Pancreas (tissue), 10 donors: ENCODE data around the gene SELENOF. TPM values are rescaled to one million over a fixed set of nuclear protein-coding genes. Genes with fewer than 3 reads are reported as not detected.
A peak's percentile ranks its signal among the peaks of the same experiment; 100 is the strongest.

Experiments used
- ATAC-seq, 4 donors: fragments of 200-7000 bp; cut with Tn5 transposase; one replicate each; pipeline versions ENCODE4 v1.8.0 to v1.9.1; 2020; ENCODE audit warnings: mild to moderate bottlenecking in 4 of 4, moderate library complexity in 4 of 4
- DNase-seq, 6 donors: peaks; one replicate each; pipeline ENCODE4 v3.0.0-alpha.2; 2020
- FAIRE-seq: peaks from 2 replicates; lab custom pipeline; 2012; peaks lifted over from hg19 to GRCh38; lab: Jason Lieb, UNC
- H3K27ac ChIP-seq, 4 donors: fragments of 200-600 bp; sonication (generic); 1 replicate in 3 of 4; 2 replicates in 1 of 4; pipeline versions ENCODE4 v1.5.0 to v1.8.0; 2020
- H3K27me3 ChIP-seq, 4 donors: fragments of 200-600 bp; one replicate each; pipeline ENCODE4 v1.8.0; 2021
- H3K36me3 ChIP-seq, 3 donors: fragments of 200-600 bp; sonication (generic) in 1 of 3; one replicate each; pipeline versions ENCODE4 v1.5.0 to v1.8.0; 2020 to 2021
- H3K4me1 ChIP-seq, 3 donors: fragments of 200-600 bp; one replicate each; pipeline ENCODE4 v1.8.0; 2021
- H3K4me3 ChIP-seq, 4 donors: fragments of 200-600 bp; sonication (generic) in 2 of 4; one replicate each; pipeline versions ENCODE4 v1.5.0 to v1.8.0; 2020 to 2021
- H3K9me3 ChIP-seq, 4 donors: fragments of 200-600 bp; one replicate each; pipeline ENCODE4 v1.8.0; 2021
- WGBS, 2 donors: extraction: QIAGEN DNeasy Blood & Tissue Kit; methylation state at CpG; one replicate each; pipeline ENCODE4 v1.1.7; 2013; 5-methylcytosine and 5-hydroxymethylcytosine counted together
- intact Hi-C, 3 donors: fragments of 100-400 bp; cut with DNase I; formaldehyde crosslinking; loops; one replicate each; pipeline versions ENCODE4 v1.11.1 to v1.14.2; 2022
- polyA plus RNA-seq, 2 donors: library from polyadenylated mRNA; stranded (reverse); fragments of 200-250 nt; gene quantifications; one replicate each; pipeline ENCODE4 v1.2.3, GENCODE V29; 2013
- total RNA-seq, 6 donors: library from RNA; stranded (reverse); fragmentation: NEBNext Ultra II Directional in 4 of 6; extraction: Animal tissue kit (Norgen Biotek cat#: 25700) in 4 of 6; gene quantifications; one replicate each; pipeline versions ENCODE4 v1.2.1 to v1.2.4, GENCODE V29; 2021 to 2023
- TF ChIP-seq, protein P1 (sequence below), 4 donors: fragments of 200-600 bp; sonication (generic) in 3 of 4; IDR thresholded peaks; one replicate each; pipeline versions ENCODE4 v1.5.0 to v1.8.0; 2021; ENCODE audit warnings: antibody characterized with exemption in 4 of 4
- donor health status: healthy with polysubstance abuse.
- donor health status: DM: no; HTN: no; CAD: no; lungs with moderate emphysema.
- donor health status: DM: no; HTN: no; CAD: no.
- donor health status: control.
- donor health status: control.
- donor health status: Bipolar disorder and iron deficiency.
- donor health status: DM: yes; HTN: yes; CAD: no.
- donor health status: DM: no; HTN: no; CAD: no.
- donor health status: DM: no; HTN: no; CAD: no.
- donor health status: DM: yes; HTN: yes; CAD: no.

The SELENOF gene
- total and polyA plus RNA-seq, 8 donors: 28.9 to 98.5 (median 80.1) TPM

DNA sequence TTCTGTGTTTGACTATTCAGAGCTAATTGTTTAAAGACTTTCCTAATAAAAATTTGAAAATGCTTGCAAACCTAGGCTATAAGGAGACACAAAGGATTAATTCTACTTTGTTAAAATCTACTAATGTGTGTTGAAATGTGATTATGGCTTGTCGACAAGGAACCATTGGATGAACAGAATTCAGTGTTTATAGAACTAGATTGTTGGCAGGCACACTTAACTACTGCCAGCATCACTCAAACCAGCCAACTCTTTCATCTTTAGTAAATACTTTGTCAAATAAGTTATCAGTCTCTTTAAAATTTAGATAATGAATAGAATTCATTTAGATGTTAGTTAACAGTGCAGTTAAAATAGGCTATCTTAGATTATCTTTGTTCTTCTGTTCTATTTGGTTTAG lies 28.1 kb upstream of the SELENOF start:
- FAIRE-seq (no peak), DNase-seq (no peak), ATAC-seq (no peak)
- peaks cover 0 to 9% (median 3%) of the 10 kb centered on the region in 3 donors for H3K4me1 ChIP-seq
- WGBS, 2 donors: 9 to 26% methylated on average over 1 of the region's 1 CpG
- TF ChIP-seq, protein P1, sequence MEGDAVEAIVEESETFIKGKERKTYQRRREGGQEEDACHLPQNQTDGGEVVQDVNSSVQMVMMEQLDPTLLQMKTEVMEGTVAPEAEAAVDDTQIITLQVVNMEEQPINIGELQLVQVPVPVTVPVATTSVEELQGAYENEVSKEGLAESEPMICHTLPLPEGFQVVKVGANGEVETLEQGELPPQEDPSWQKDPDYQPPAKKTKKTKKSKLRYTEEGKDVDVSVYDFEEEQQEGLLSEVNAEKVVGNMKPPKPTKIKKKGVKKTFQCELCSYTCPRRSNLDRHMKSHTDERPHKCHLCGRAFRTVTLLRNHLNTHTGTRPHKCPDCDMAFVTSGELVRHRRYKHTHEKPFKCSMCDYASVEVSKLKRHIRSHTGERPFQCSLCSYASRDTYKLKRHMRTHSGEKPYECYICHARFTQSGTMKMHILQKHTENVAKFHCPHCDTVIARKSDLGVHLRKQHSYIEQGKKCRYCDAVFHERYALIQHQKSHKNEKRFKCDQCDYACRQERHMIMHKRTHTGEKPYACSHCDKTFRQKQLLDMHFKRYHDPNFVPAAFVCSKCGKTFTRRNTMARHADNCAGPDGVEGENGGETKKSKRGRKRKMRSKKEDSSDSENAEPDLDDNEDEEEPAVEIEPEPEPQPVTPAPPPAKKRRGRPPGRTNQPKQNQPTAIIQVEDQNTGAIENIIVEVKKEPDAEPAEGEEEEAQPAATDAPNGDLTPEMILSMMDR (IDR thresholded peaks at IDR 0.05): no peak
- H3K27ac ChIP-seq: no peak overlapping the region
- H3K9me3 ChIP-seq: no peaks in the 10 kb centered on the region
- no peaks in the 10 kb centered on the region for H3K36me3 ChIP-seq
- no peaks in the 10 kb centered on the region for H3K27me3 ChIP-seq
- intact Hi-C loops: no loop called here
- no peak overlapping the region for H3K4me3 ChIP-seq

DNA sequence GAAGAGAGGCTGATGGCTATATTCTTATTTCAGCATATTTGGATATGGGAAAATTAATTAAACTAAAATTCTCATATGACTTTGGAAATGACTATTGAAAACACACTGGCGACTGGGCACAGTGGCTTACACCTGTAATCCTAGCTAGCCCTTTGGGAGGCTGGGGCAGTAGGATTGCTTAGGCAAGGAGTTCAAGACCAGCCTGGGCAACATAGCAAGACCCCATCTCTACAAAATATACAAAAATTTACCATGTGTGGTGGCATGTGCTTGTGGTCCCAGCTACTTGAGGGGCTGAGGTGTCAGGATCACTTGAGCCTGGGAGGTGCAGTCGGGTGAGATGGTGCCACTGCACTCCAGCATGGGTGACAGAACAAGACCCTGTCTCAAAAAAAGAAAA lies 26.7 kb upstream of the SELENOF start:
- Histone ChIP-seq H3K9me3 (no peaks in the 10 kb centered on the region), H3K4me1 (peaks cover 0 to 9% (median 3%) of the 10 kb centered on the region in 3 donors), H3K4me3 (no peak overlapping the region), H3K36me3 (no peaks in the 10 kb centered on the region), H3K27ac (no peak overlapping the region), H3K27me3 (no peaks in the 10 kb centered on the region)
- 97 to 100% methylated on average over 2 of the region's 2 CpGs for WGBS, 2 donors
- ATAC-seq (no peak), FAIRE-seq (no peak), DNase-seq (no peak)
- intact Hi-C loops: no loop called here
- TF ChIP-seq, protein P1 (IDR thresholded peaks at IDR 0.05): no peak

DNA sequence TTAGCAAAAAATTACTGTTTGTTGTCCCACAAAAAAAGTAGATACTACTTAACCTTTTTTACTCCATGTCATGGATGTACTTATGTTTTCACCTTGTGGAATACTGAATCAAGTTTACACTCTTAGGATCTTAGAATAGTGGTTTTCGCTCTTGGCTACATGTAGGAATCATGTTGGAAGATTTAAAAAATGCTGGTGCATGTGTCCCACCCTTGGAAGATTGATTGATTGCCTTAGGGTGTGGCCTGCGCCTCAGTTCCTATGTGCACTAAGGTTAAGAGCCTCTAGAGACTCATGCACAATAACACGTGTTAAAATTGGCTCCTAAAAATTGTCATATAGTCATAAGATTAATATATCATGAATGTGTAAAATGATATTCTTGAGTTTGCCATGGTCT lies 25.5 kb upstream of the SELENOF start:
- Histone ChIP-seq H3K27me3 (no peaks in the 10 kb centered on the region), H3K9me3 (no peaks in the 10 kb centered on the region), H3K36me3 (no peaks in the 10 kb centered on the region), H3K4me1 (peaks cover 0 to 9% (median 3%) of the 10 kb centered on the region in 3 donors), H3K27ac (no peak overlapping the region), H3K4me3 (no peak overlapping the region)
- intact Hi-C loops: no loop called here
- no peak for FAIRE-seq
- ATAC-seq: no peak
- no peak for DNase-seq
- TF ChIP-seq, protein P1 (IDR thresholded peaks at IDR 0.05): no peak
- WGBS, 2 donors: 86% methylated on average over 3 of the region's 3 CpGs

DNA sequence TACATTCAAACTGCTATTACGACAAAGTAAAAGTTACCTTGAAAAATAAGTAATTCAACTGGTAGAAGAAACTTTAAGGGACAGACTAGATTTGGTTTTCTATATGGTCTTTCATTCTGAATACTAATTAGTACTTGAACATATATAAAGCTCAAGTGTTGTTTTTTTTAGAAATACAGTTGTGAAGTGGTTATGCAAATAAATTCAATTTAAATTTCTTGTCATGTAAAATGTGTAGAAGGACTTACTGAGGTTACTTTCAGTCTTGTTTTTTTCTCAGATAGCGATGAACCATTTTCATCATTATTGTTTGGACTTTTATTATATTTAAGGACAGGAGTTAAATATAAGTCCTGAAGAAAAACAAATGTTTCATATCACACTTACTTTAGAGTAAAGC lies 24.9 kb upstream of the SELENOF start:
- Histone ChIP-seq H3K36me3 (no peaks in the 10 kb centered on the region), H3K9me3 (no peaks in the 10 kb centered on the region), H3K4me1 (peaks cover 0 to 9% (median 3%) of the 10 kb centered on the region in 3 donors), H3K4me3 (no peak overlapping the region), H3K27ac (no peak overlapping the region), H3K27me3 (no peaks in the 10 kb centered on the region)
- whole genome bisulfite sequencing, 2 donors: 77 to 87% methylated on average over 2 of the region's 2 CpGs
- no peak for FAIRE-seq
- DNase-seq: no peak
- TF ChIP-seq, protein P1 (IDR thresholded peaks at IDR 0.05): no peak
- intact Hi-C loops: no loop called here
- no peak for ATAC-seq

DNA sequence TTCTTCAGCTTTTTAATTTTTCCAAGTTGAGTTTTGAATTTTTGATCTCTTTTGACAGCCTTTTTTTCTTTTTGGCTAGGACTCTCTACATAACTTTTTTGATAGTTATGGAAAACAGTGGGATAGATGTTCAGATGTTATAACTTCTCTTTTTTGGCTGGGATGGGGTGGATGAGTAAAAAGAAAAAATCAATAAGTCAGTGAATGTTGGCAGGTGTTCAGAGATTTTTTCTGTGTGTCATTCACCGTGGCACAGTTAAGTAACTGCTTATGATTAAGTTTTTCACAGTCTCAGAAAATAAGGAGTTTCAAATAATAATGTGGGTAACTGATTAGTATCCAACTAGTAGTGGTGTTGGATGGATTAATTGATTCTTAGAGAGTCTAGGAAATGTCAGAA lies 24.5 kb upstream of the SELENOF start:
- H3K4me1 ChIP-seq: peaks cover 0 to 9% (median 3%) of the 10 kb centered on the region in 3 donors
- intact Hi-C loops: no loop called here
- no peak for FAIRE-seq
- H3K9me3 ChIP-seq: no peaks in the 10 kb centered on the region
- no peak overlapping the region for H3K4me3 ChIP-seq
- no peak for DNase-seq
- H3K27ac ChIP-seq: no peak overlapping the region
- H3K27me3 ChIP-seq: no peaks in the 10 kb centered on the region
- 9 to 10% methylated on average over 1 of the region's 1 CpG for WGBS, 2 donors
- no peaks in the 10 kb centered on the region for H3K36me3 ChIP-seq
- ATAC-seq: peak in 2 of 4 donors; percentile 19 to 37
- TF ChIP-seq, protein P1 (IDR thresholded peaks at IDR 0.05): no peak
